Activated CD4-positive, CD25-positive, alpha-beta regulatory T cell (primary cell): ENCODE data around the gene DDX27.

Experiments used
- DNase-seq, 4 experiments: peaks; one replicate each; lab custom pipeline; 2025; lab: John Stamatoyannopoulos, UW

Gene DDX27

GRCh38 chr20:49247792-49248191 lies 28.6 kb downstream of the DDX27 start:
- no peak for DNase-seq

- no peak for DNase-seq
These were observed 29.1 kb downstream of the DDX27 start for GRCh38 chr20:49248301-49248700.

GRCh38 chr20:49248879-49249665 lies 29.9 kb downstream of the DDX27 start:
- DNase-seq, result no peak

- no peak for DNase-seq
These were observed 33.5 kb downstream of the DDX27 start for GRCh38 chr20:49252556-49253350.

- no peak for DNase-seq
These were observed 37.0 kb downstream of the DDX27 start for GRCh38 chr20:49256261-49256660.

GRCh38 chr20:49259284-49259683 lies 40.1 kb downstream of the DDX27 start:
- no peak for DNase-seq

- DNase-seq, result no peak
These were observed 40.6 kb downstream of the DDX27 start for GRCh38 chr20:49259799-49260198.

- DNase-seq, result no peak
These were observed 41.0 kb downstream of the DDX27 start for GRCh38 chr20:49260218-49260617.

GRCh38 chr20:49261173-49261572 lies 42.0 kb downstream of the DDX27 start:
- DNase-seq, result no peak

GRCh38 chr20:49262444-49262843 lies 43.2 kb downstream of the DDX27 start:
- DNase-seq, result no peak

GRCh38 chr20:49267327-49267726 lies 48.1 kb downstream of the DDX27 start:
- no peak for DNase-seq

- DNase-seq, result no peak
These were observed 49.6 kb downstream of the DDX27 start for GRCh38 chr20:49268600-49269365.

GRCh38 chr20:49270177-49270576 lies 51.0 kb downstream of the DDX27 start:
- DNase-seq, result no peak

- DNase-seq, result no peak
These were observed 51.5 kb downstream of the DDX27 start for GRCh38 chr20:49270736-49271135.

GRCh38 chr20:49272654-49273053 lies 53.4 kb downstream of the DDX27 start:
- no peak for DNase-seq

- DNase-seq, result no peak
These were observed 54.6 kb downstream of the DDX27 start for GRCh38 chr20:49273696-49274277.

- DNase-seq, result no peak
These were observed 56.0 kb downstream of the DDX27 start for GRCh38 chr20:49275216-49275615.

GRCh38 chr20:49275636-49276035 lies 56.4 kb downstream of the DDX27 start:
- DNase-seq, result no peak

- DNase-seq, result peak in 2 of 4 experiments; percentile 15 to 38
These were observed 57.1 kb downstream of the DDX27 start for GRCh38 chr20:49276161-49276960.

- DNase-seq, result peak in 3 of 4 experiments; percentile 16 to 53 (median 52)
These were observed 58.0 kb downstream of the DDX27 start for GRCh38 chr20:49276961-49277785.

- no peak for DNase-seq
These were observed 58.5 kb downstream of the DDX27 start for GRCh38 chr20:49277786-49278035.
